B cell (primary cell): ENCODE data around the gene DLAT. TPM values are rescaled to one million over a fixed set of nuclear protein-coding genes. Genes with fewer than 3 reads are reported as not detected.

ENCODE experiments used
- ATAC-seq: fragments of 200-7000 bp; cut with Tn5 transposase; one replicate; pipeline ENCODE4 v1.10.0; 2021; ENCODE audit warnings: low read depth, mild to moderate bottlenecking, moderate number of reproducible peaks, moderate library complexity
- CTCF ChIA-PET: fragments of 350-600 bp; sonication (Branson Sonifier 250); formaldehyde crosslinking; loops from one replicate; lab custom pipeline; 2021; ENCODE audit warnings: antibody characterized with exemption, inconsistent platforms; lab: Charles Lee
- POLR2A ChIA-PET: fragments of 350-600 bp; sonication (Branson Sonifier 250); formaldehyde crosslinking; loops from one replicate; lab custom pipeline; 2021; ENCODE audit warnings: antibody characterized with exemption; lab: Charles Lee
- DNase-seq: peaks from one replicate; pipeline ENCODE4 v3.0.0; 2013
- H2AFZ ChIP-seq: 2 replicates; pipeline ENCODE4 v1.6.1; 2012; ENCODE audit warnings: mild to moderate bottlenecking, low read depth, low read length; ENCODE audit not compliant: insufficient read depth, poor library complexity, severe bottlenecking
- H3K27ac ChIP-seq, 2 donors: 1 replicate in 1 of 2; 2 replicates in 1 of 2; pipeline ENCODE4 v1.5.1; 2012 to 2013; ENCODE audit warnings: low read length in 2 of 2, mild to moderate bottlenecking in 2 of 2, moderate library complexity in 1 of 2
- H3K27me3 ChIP-seq, 4 experiments: fragments of 200-600 bp in 1 of 4; sonication (generic) in 1 of 4; replicated peaks in 1 of 4; 1 replicate in 2 of 4; 2 replicates in 2 of 4; pipeline versions ENCODE4 v1.6.1 to v1.7.0; 2013 to 2016; ENCODE audit warnings: low read length in 3 of 4, mild to moderate bottlenecking in 2 of 4, mixed read lengths in 1 of 4, moderate library complexity in 1 of 4; ENCODE audit not compliant: insufficient read depth in 4 of 4, control insufficient read depth in 3 of 4; ENCODE audit errors: control extremely low read depth in 1 of 4
- H3K36me3 ChIP-seq, 2 experiments: replicated peaks in 1 of 2; 1 replicate in 1 of 2; 2 replicates in 1 of 2; pipeline versions ENCODE4 v1.6.1 to v1.7.1; 2013; ENCODE audit warnings: low read length in 1 of 2; ENCODE audit not compliant: insufficient read depth in 2 of 2, control insufficient read depth in 1 of 2; ENCODE audit errors: control extremely low read depth in 1 of 2, extremely low read depth in 1 of 2
- H3K4me1 ChIP-seq, 2 donors: fragments of 200-600 bp in 1 of 2; sonication (generic) in 1 of 2; 1 replicate in 1 of 2; 2 replicates in 1 of 2; pipeline versions ENCODE4 v1.5.1 to v1.6.1; 2013 to 2017; ENCODE audit warnings: low read length in 2 of 2; ENCODE audit not compliant: control insufficient read depth in 2 of 2, insufficient read depth in 2 of 2
- H3K4me2 ChIP-seq: replicated peaks from 2 replicates; pipeline ENCODE3; 2012; ENCODE audit warnings: mild to moderate bottlenecking, low read depth, low read length; ENCODE audit not compliant: poor library complexity, severe bottlenecking
- H3K4me3 ChIP-seq, 5 experiments: fragments of 200-600 bp in 1 of 5; sonication (generic) in 1 of 5; 1 replicate in 3 of 5; 2 replicates in 2 of 5; pipeline versions ENCODE4 v1.5.1 to v1.7.0; 2011 to 2016; ENCODE audit warnings: low read length in 4 of 5, mild to moderate bottlenecking in 4 of 5, low read depth in 2 of 5, control low read depth in 1 of 5, moderate library complexity in 1 of 5; ENCODE audit not compliant: insufficient read depth in 1 of 5; ENCODE audit errors: control extremely low read depth in 1 of 5, extremely low read depth in 1 of 5
- H3K79me2 ChIP-seq: fragments of 200-600 bp; sonication (generic); one replicate; pipeline ENCODE4 v1.6.0; 2016; ENCODE audit warnings: low read length; ENCODE audit not compliant: control insufficient read depth, insufficient read depth
- H3K9ac ChIP-seq: fragments of 200-600 bp; sonication (generic); 2 replicates; pipeline ENCODE4 v1.6.1; 2017; ENCODE audit warnings: mild to moderate bottlenecking, low read length, moderate library complexity
- H3K9me3 ChIP-seq, 3 donors: one replicate each; pipeline versions ENCODE4 v1.6.1 to v1.7.1; 2013; ENCODE audit warnings: low read length in 2 of 3; ENCODE audit not compliant: control insufficient read depth in 2 of 3, insufficient read depth in 1 of 3; ENCODE audit errors: control extremely low read depth in 1 of 3
- H4K20me1 ChIP-seq: 2 replicates; pipeline ENCODE4 v1.6.0; 2012; ENCODE audit warnings: mild to moderate bottlenecking, low read length; ENCODE audit not compliant: insufficient read depth, control insufficient read depth, poor library complexity, severe bottlenecking
- H3K27ac Mint-ChIP-seq: one replicate; pipeline ENCODE4 v1.8.0; 2021; ENCODE audit warnings: mixed read lengths
- H3K27me3 Mint-ChIP-seq: one replicate; pipeline ENCODE4 v1.8.0; 2021; ENCODE audit warnings: mixed read lengths
- H3K4me1 Mint-ChIP-seq: one replicate; pipeline ENCODE4 v1.8.0; 2021; ENCODE audit warnings: mixed read lengths
- H3K4me3 Mint-ChIP-seq: one replicate; pipeline ENCODE4 v1.8.0; 2021; ENCODE audit warnings: mixed read lengths
- H3K9me3 Mint-ChIP-seq: one replicate; pipeline ENCODE4 v1.8.0; 2022; ENCODE audit warnings: mixed read lengths; ENCODE audit not compliant: insufficient read depth
- CTCF ChIP-seq: fragments of 200-600 bp; IDR thresholded peaks from one replicate; pipeline ENCODE4 v1.8.0; 2022; ENCODE audit warnings: antibody characterized with exemption, mild to moderate bottlenecking
- EZH2 ChIP-seq: IDR thresholded peaks from 2 replicates; pipeline ENCODE4 v1.6.1; 2012; ENCODE audit warnings: borderline replicate concordance, low read depth, mild to moderate bottlenecking, moderate library complexity, low read length; ENCODE audit not compliant: insufficient read depth, poor library complexity, severe bottlenecking
- WGBS: methylation state at CpG from one replicate; pipeline ENCODE4 v1.1.5; 2013; ENCODE audit warnings: missing lambda C conversion rate; ENCODE audit not compliant: insufficient coverage; 5-methylcytosine and 5-hydroxymethylcytosine counted together
- intact Hi-C: fragments of 100-400 bp; cut with micrococcal nuclease; formaldehyde crosslinking; loops from one replicate; pipeline ENCODE4 v1.10.0; 2022
- polyA plus RNA-seq: library from polyadenylated mRNA; depleted of rRNA; stranded (reverse); fragments of >200 nt; gene quantifications from 2 replicates; pipeline ENCODE4 v1.2.3, GENCODE V29; 2012
- total RNA-seq, 2 donors: library from RNA; stranded (reverse); fragments of 120-200 nt in 1 of 2; gene quantifications; 1 replicate in 1 of 2; 2 replicates in 1 of 2; pipeline versions ENCODE4 v1.2.3 to v1.2.4, GENCODE V29; 2013 to 2022

The DLAT gene
- total and polyA plus RNA-seq, 2 donors (not counting 1 experiment from before 2014, with no cell fraction given), result 8.9 to 19.8 TPM

- Histone ChIP-seq H3K4me3 (peak overlapping the region in 1 of 5 experiments; percentile 16), H3K79me2 (peaks cover 12% of the 10 kb centered on the region), H2AFZ (no peak overlapping the region), H3K9ac (peak overlapping the region; percentile 5), H3K9me3 (no peaks in the 10 kb centered on the region), H4K20me1 (no peaks in the 10 kb centered on the region), H3K4me2 (peak overlapping the region; percentile 45), H3K36me3 (peaks cover 8 to 28% of the 10 kb centered on the region in 2 experiments), H3K27me3 (no peaks in the 10 kb centered on the region), H3K27ac (peak overlapping the region; percentile 0 to 75), H3K4me1 (peaks cover 39 to 40% of the 10 kb centered on the region in 2 donors)
- ATAC-seq, result peak; percentile 51
- POLR2A ChIA-PET, result no interaction called here
- TF ChIP-seq CTCF, result no peak
- no peak for TF ChIP-seq EZH2
- Mint-ChIP-seq H3K27me3 (no peaks in the 10 kb centered on the region), H3K27ac (peak overlapping the region; percentile 75), H3K4me3 (peak overlapping the region; percentile 42), H3K4me1 (peaks cover 48% of the 10 kb centered on the region), H3K9me3 (no peaks in the 10 kb centered on the region)
- WGBS, result no CpG with 5 or more reads among the region's 3 CpGs
- DNase-seq, result peak; percentile 49
- CTCF ChIA-PET, result interaction anchor here (0.7 kb wide), 1 partner anchor 14 kb away, joined by 3 read pairs; no protein-coding TSS in a partner anchor
- intact Hi-C loops, result loop anchor here (2.0 kb wide), 1 partner anchor 24 kb away; the partner anchor contains the start of genes NKAPD1 and PIH1D2
These were observed 25.5 kb downstream of the DLAT start for GRCh38 chr11:112050721-112051120.

- DNase-seq (no peak), ATAC-seq (no peak)
- TF ChIP-seq CTCF (no peak), EZH2 (no peak)
- intact Hi-C loops, result loop anchor here (2.0 kb wide), 1 partner anchor 23 kb away; the partner anchor contains the start of genes NKAPD1 and PIH1D2
- Histone ChIP-seq H3K36me3 (peaks cover 9 to 28% of the 10 kb centered on the region in 2 experiments), H3K27ac (peak overlapping the region; percentile 0 to 75), H3K9ac (no peak overlapping the region), H3K4me2 (no peak overlapping the region), H3K4me1 (peaks cover 39 to 40% of the 10 kb centered on the region in 2 donors), H4K20me1 (no peaks in the 10 kb centered on the region), H3K79me2 (peaks cover 12% of the 10 kb centered on the region), H3K27me3 (no peaks in the 10 kb centered on the region), H3K4me3 (no peak overlapping the region), H3K9me3 (no peaks in the 10 kb centered on the region), H2AFZ (no peak overlapping the region)
- CTCF ChIA-PET, result no interaction called here
- Mint-ChIP-seq H3K27ac (peak overlapping the region; percentile 70), H3K9me3 (no peaks in the 10 kb centered on the region), H3K4me3 (no peak overlapping the region), H3K27me3 (no peaks in the 10 kb centered on the region), H3K4me1 (peaks cover 48% of the 10 kb centered on the region)
- POLR2A ChIA-PET, result no interaction called here
- no CpG with 5 or more reads among the region's 3 CpGs for WGBS
These were observed 26.6 kb downstream of the DLAT start for GRCh38 chr11:112051768-112052167.
